Kidney (tissue), 14 donors: ENCODE measurements around the gene SYNE1. TPM values are rescaled to one million over a fixed set of nuclear protein-coding genes. Genes with fewer than 3 reads are reported as not detected.

Experiments used
- DNase-seq, 5 donors: peaks; one replicate each; pipeline ENCODE4 v3.0.0-alpha.2; 2013 to 2020
- FAIRE-seq: peaks from 2 replicates; lab custom pipeline; 2012; peaks lifted over from hg19 to GRCh38; lab: Jason Lieb, UNC
- H3K27ac ChIP-seq, 2 donors: one replicate each; pipeline ENCODE4 v1.7.0; 2013; ENCODE audit warnings: low read depth in 2 of 2, low read length in 2 of 2, inconsistent platforms in 1 of 2
- H3K27me3 ChIP-seq: one replicate; pipeline ENCODE4 v1.7.1; 2013; ENCODE audit warnings: low read length, inconsistent platforms; ENCODE audit not compliant: control insufficient read depth, insufficient read depth
- H3K36me3 ChIP-seq, 3 donors: one replicate each; pipeline versions ENCODE4 v1.7.0 to v1.7.1; 2013; ENCODE audit warnings: low read length in 3 of 3, control low read depth in 1 of 3, inconsistent platforms in 1 of 3; ENCODE audit not compliant: insufficient read depth in 3 of 3, control insufficient read depth in 2 of 3
- H3K4me1 ChIP-seq, 3 donors: one replicate each; pipeline versions ENCODE4 v1.7.0 to v1.7.1; 2013; ENCODE audit warnings: low read length in 3 of 3, inconsistent platforms in 1 of 3, low read depth in 1 of 3; ENCODE audit not compliant: control insufficient read depth in 2 of 3, insufficient read depth in 2 of 3
- H3K4me3 ChIP-seq, 3 donors: one replicate each; pipeline versions ENCODE4 v1.7.0 to v1.8.1; 2013; ENCODE audit warnings: low read length in 3 of 3, control low read depth in 1 of 3, inconsistent platforms in 1 of 3
- H3K9ac ChIP-seq, 3 donors: one replicate each; pipeline versions ENCODE4 v1.7.0 to v1.7.1; 2013; ENCODE audit warnings: low read length in 3 of 3, control low read depth in 1 of 3, inconsistent platforms in 1 of 3
- H3K9me3 ChIP-seq, 3 donors: one replicate each; pipeline versions ENCODE4 v1.7.0 to v1.7.1; 2013; ENCODE audit warnings: low read length in 3 of 3, control low read depth in 1 of 3, inconsistent platforms in 1 of 3; ENCODE audit not compliant: control insufficient read depth in 2 of 3, insufficient read depth in 1 of 3
- CTCF ChIP-seq: IDR thresholded peaks from 3 replicates; pipeline ENCODE4 v1.5.1; 2012; ENCODE audit warnings: mild to moderate bottlenecking, moderate library complexity, borderline replicate concordance; ENCODE audit not compliant: insufficient read depth; ENCODE audit errors: extremely low read depth
- intact Hi-C: fragments of 100-400 bp; cut with DNase I; formaldehyde crosslinking; loops from one replicate; pipeline ENCODE4 v1.11.1; 2022
- polyA plus RNA-seq: library from polyadenylated mRNA; stranded (reverse); fragments of 350-450 nt; fragmentation: Illumina TruSeq; extraction: RNeasy Lipid Tissue Mini Kit (QIAGEN cat#74804); gene quantifications from one replicate; pipeline ENCODE4 v1.2.3, GENCODE V29; 2014; ENCODE audit warnings: low read depth, low replicate concordance; ENCODE audit not compliant: insufficient read depth
- total RNA-seq: library from RNA; stranded (reverse); fragmentation: NEBNext Ultra II Directional; extraction: Animal tissue kit (Norgen Biotek cat#: 25700); gene quantifications from one replicate; pipeline ENCODE4 v1.2.1, GENCODE V29; 2021
- donor health status: control.
- donor health status: control.
- donor health status: control.
- donor health status: control.
- donor health status: control.
- donor health status: DM: yes; HTN: yes; CAD: no.
- donor health status: Normal renal cell carcinoma (clear cell type).

The SYNE1 gene
- total and polyA plus RNA-seq, 2 donors from 2014 or later: 47.8 to 216 TPM

GRCh38 chr6:152572338-152573088, 64.6 kb downstream of the SYNE1 start:
- no peak for FAIRE-seq
- H3K9ac ChIP-seq: no peak overlapping the region
- H3K4me1 ChIP-seq: peaks cover 0 to 10% (median 9%) of the 10 kb centered on the region in 3 donors
- H3K27ac ChIP-seq: no peak overlapping the region
- H3K9me3 ChIP-seq: no peaks in the 10 kb centered on the region
- no peaks in the 10 kb centered on the region for H3K36me3 ChIP-seq
- H3K4me3 ChIP-seq: no peak overlapping the region
- no peak for TF ChIP-seq CTCF
- DNase-seq: peak in 2 of 5 donors; percentile 46 to 48
- H3K27me3 ChIP-seq: no peaks in the 10 kb centered on the region
- intact Hi-C loops: no loop called here

GRCh38 chr6:152571943-152572337, 65.2 kb downstream of the SYNE1 start:
- TF ChIP-seq CTCF: no peak
- intact Hi-C loops: no loop called here
- Histone ChIP-seq H3K9ac (no peak overlapping the region), H3K9me3 (no peaks in the 10 kb centered on the region), H3K27ac (no peak overlapping the region), H3K4me1 (peaks cover 0 to 10% (median 9%) of the 10 kb centered on the region in 3 donors), H3K36me3 (no peaks in the 10 kb centered on the region), H3K27me3 (no peaks in the 10 kb centered on the region), H3K4me3 (no peak overlapping the region)
- no peak for FAIRE-seq
- no peak for DNase-seq

GRCh38 chr6:152571089-152571488, 66.1 kb downstream of the SYNE1 start:
- Histone ChIP-seq H3K9ac (no peak overlapping the region), H3K27me3 (no peaks in the 10 kb centered on the region), H3K27ac (no peak overlapping the region), H3K36me3 (no peaks in the 10 kb centered on the region), H3K4me3 (no peak overlapping the region), H3K4me1 (peaks cover 0 to 9% (median 2%) of the 10 kb centered on the region in 3 donors), H3K9me3 (no peaks in the 10 kb centered on the region)
- FAIRE-seq (no peak), DNase-seq (no peak)
- intact Hi-C loops: no loop called here
- no peak for TF ChIP-seq CTCF
